Kidney (tissue), 14 donors: ENCODE results near the gene NPHP4. TPM values are rescaled to one million over a fixed set of nuclear protein-coding genes. Genes with fewer than 3 reads are reported as not detected.

Source experiments
- DNase-seq, 5 donors: peaks; one replicate each; pipeline ENCODE4 v3.0.0-alpha.2; 2013 to 2020
- FAIRE-seq: peaks from 2 replicates; lab custom pipeline; 2012; peaks lifted over from hg19 to GRCh38; lab: Jason Lieb, UNC
- H3K27ac ChIP-seq, 2 donors: one replicate each; pipeline ENCODE4 v1.7.0; 2013; ENCODE audit warnings: low read depth in 2 of 2, low read length in 2 of 2, inconsistent platforms in 1 of 2
- H3K27me3 ChIP-seq: one replicate; pipeline ENCODE4 v1.7.1; 2013; ENCODE audit warnings: low read length, inconsistent platforms; ENCODE audit not compliant: control insufficient read depth, insufficient read depth
- H3K36me3 ChIP-seq, 3 donors: one replicate each; pipeline versions ENCODE4 v1.7.0 to v1.7.1; 2013; ENCODE audit warnings: low read length in 3 of 3, control low read depth in 1 of 3, inconsistent platforms in 1 of 3; ENCODE audit not compliant: insufficient read depth in 3 of 3, control insufficient read depth in 2 of 3
- H3K4me1 ChIP-seq, 3 donors: one replicate each; pipeline versions ENCODE4 v1.7.0 to v1.7.1; 2013; ENCODE audit warnings: low read length in 3 of 3, inconsistent platforms in 1 of 3, low read depth in 1 of 3; ENCODE audit not compliant: control insufficient read depth in 2 of 3, insufficient read depth in 2 of 3
- H3K4me3 ChIP-seq, 3 donors: one replicate each; pipeline versions ENCODE4 v1.7.0 to v1.8.1; 2013; ENCODE audit warnings: low read length in 3 of 3, control low read depth in 1 of 3, inconsistent platforms in 1 of 3
- H3K9ac ChIP-seq, 3 donors: one replicate each; pipeline versions ENCODE4 v1.7.0 to v1.7.1; 2013; ENCODE audit warnings: low read length in 3 of 3, control low read depth in 1 of 3, inconsistent platforms in 1 of 3
- H3K9me3 ChIP-seq, 3 donors: one replicate each; pipeline versions ENCODE4 v1.7.0 to v1.7.1; 2013; ENCODE audit warnings: low read length in 3 of 3, control low read depth in 1 of 3, inconsistent platforms in 1 of 3; ENCODE audit not compliant: control insufficient read depth in 2 of 3, insufficient read depth in 1 of 3
- CTCF ChIP-seq: IDR thresholded peaks from 3 replicates; pipeline ENCODE4 v1.5.1; 2012; ENCODE audit warnings: mild to moderate bottlenecking, moderate library complexity, borderline replicate concordance; ENCODE audit not compliant: insufficient read depth; ENCODE audit errors: extremely low read depth
- intact Hi-C: fragments of 100-400 bp; cut with DNase I; formaldehyde crosslinking; loops from one replicate; pipeline ENCODE4 v1.11.1; 2022
- polyA plus RNA-seq: library from polyadenylated mRNA; stranded (reverse); fragments of 350-450 nt; fragmentation: Illumina TruSeq; extraction: RNeasy Lipid Tissue Mini Kit (QIAGEN cat#74804); gene quantifications from one replicate; pipeline ENCODE4 v1.2.3, GENCODE V29; 2014; ENCODE audit warnings: low read depth, low replicate concordance; ENCODE audit not compliant: insufficient read depth
- total RNA-seq: library from RNA; stranded (reverse); fragmentation: NEBNext Ultra II Directional; extraction: Animal tissue kit (Norgen Biotek cat#: 25700); gene quantifications from one replicate; pipeline ENCODE4 v1.2.1, GENCODE V29; 2021
- donor health status: control.
- donor health status: control.
- donor health status: control.
- donor health status: control.
- donor health status: control.
- donor health status: DM: yes; HTN: yes; CAD: no.
- donor health status: Normal renal cell carcinoma (clear cell type).

NPHP4 gene
- total and polyA plus RNA-seq, 2 donors from 2014 or later: 2.9 to 16.1 TPM

GRCh38 chr1:5921671-5922070, 70.6 kb downstream of the NPHP4 start:
- H3K9ac ChIP-seq: no peak overlapping the region
- DNase-seq (no peak), FAIRE-seq (no peak)
- H3K9me3 ChIP-seq: no peaks in the 10 kb centered on the region
- H3K4me3 ChIP-seq: no peak overlapping the region
- no peaks in the 10 kb centered on the region for H3K4me1 ChIP-seq
- H3K27me3 ChIP-seq: no peaks in the 10 kb centered on the region
- no peak for TF ChIP-seq CTCF
- intact Hi-C loops: no loop called here
- H3K27ac ChIP-seq: no peak overlapping the region
- peaks cover 0 to 4% (median 0%) of the 10 kb centered on the region in 3 donors for H3K36me3 ChIP-seq

GRCh38 chr1:5921129-5921528, 71.1 kb downstream of the NPHP4 start:
- no peak for TF ChIP-seq CTCF
- Histone ChIP-seq H3K27ac (no peak overlapping the region), H3K4me1 (peaks cover 0 to 2% (median 0%) of the 10 kb centered on the region in 3 donors), H3K9me3 (no peaks in the 10 kb centered on the region), H3K27me3 (no peaks in the 10 kb centered on the region), H3K4me3 (no peak overlapping the region), H3K36me3 (peaks cover 0 to 4% (median 0%) of the 10 kb centered on the region in 3 donors), H3K9ac (no peak overlapping the region)
- FAIRE-seq (no peak), DNase-seq (no peak)
- intact Hi-C loops: no loop called here

- peak in 1 of 5 donors; percentile 17 for DNase-seq
- Histone ChIP-seq H3K36me3 (peaks cover 0 to 4% (median 0%) of the 10 kb centered on the region in 3 donors), H3K4me1 (peaks cover 0 to 8% (median 7%) of the 10 kb centered on the region in 3 donors), H3K27ac (no peak overlapping the region), H3K27me3 (no peaks in the 10 kb centered on the region), H3K4me3 (no peak overlapping the region), H3K9ac (no peak overlapping the region), H3K9me3 (no peaks in the 10 kb centered on the region)
- intact Hi-C loops: no loop called here
- no peak for TF ChIP-seq CTCF
- FAIRE-seq: no peak
These were observed 72.0 kb downstream of the NPHP4 start for GRCh38 chr1:5920201-5920600.

- no peak for TF ChIP-seq CTCF
- no peak overlapping the region for H3K4me3 ChIP-seq
- intact Hi-C loops: no loop called here
- DNase-seq: no peak
- H3K27me3 ChIP-seq: no peaks in the 10 kb centered on the region
- FAIRE-seq: no peak
- peaks cover 0 to 8% (median 8%) of the 10 kb centered on the region in 3 donors for H3K4me1 ChIP-seq
- no peak overlapping the region for H3K27ac ChIP-seq
- H3K9me3 ChIP-seq: no peaks in the 10 kb centered on the region
- H3K9ac ChIP-seq: no peak overlapping the region
- peaks cover 0 to 2% (median 0%) of the 10 kb centered on the region in 3 donors for H3K36me3 ChIP-seq
These were observed 74.0 kb downstream of the NPHP4 start for GRCh38 chr1:5918275-5918649.
